HG03025 (cell line): ENCODE measurements around the gene AR.

ENCODE experiments used
- ATAC-seq: cut with Tn5 transposase; IDR thresholded peaks from one replicate; pipeline ENCODE4 v1.9.1; 2021; ENCODE audit warnings: mild to moderate bottlenecking, moderate library complexity; ENCODE audit not compliant: unreplicated experiment, low FRiP score

The AR gene

GRCh38 chrX:67721321-67721720, 177.5 kb downstream of the AR start:
- ATAC-seq: no peak

GRCh38 chrX:67723580-67724351, 179.9 kb downstream of the AR start:
- no peak for ATAC-seq

GRCh38 chrX:67724359-67725110, 180.7 kb downstream of the AR start:
- ATAC-seq: no peak

GRCh38 chrX:67725471-67725870, 181.7 kb downstream of the AR start:
- no peak for ATAC-seq

GRCh38 chrX:67726018-67726417, 182.2 kb downstream of the AR start:
- no peak for ATAC-seq

GRCh38 chrX:67727576-67727975, 183.8 kb downstream of the AR start:
- no peak for ATAC-seq

GRCh38 chrX:67730296-67730695, 186.5 kb downstream of the AR start:
- no peak for ATAC-seq

- ATAC-seq: no peak
Measured at GRCh38 chrX:67731061-67731460, 187.2 kb downstream of the AR start.

- ATAC-seq: no peak
Measured at GRCh38 chrX:67732864-67733263, 189.0 kb downstream of the AR start.

- no peak for ATAC-seq
Measured at GRCh38 chrX:67734111-67734753, 190.4 kb downstream of the AR start.

- no peak for ATAC-seq
Measured at GRCh38 chrX:67749536-67749935, 205.7 kb downstream of the AR start.

- no peak for ATAC-seq
Measured at GRCh38 chrX:67750694-67751093, 206.9 kb downstream of the AR start.

- ATAC-seq: no peak
Measured at GRCh38 chrX:67759018-67759417, 215.2 kb downstream of the AR start.

GRCh38 chrX:67777148-67777547, 233.3 kb downstream of the AR start:
- no peak for ATAC-seq

GRCh38 chrX:67779099-67779498, 235.3 kb downstream of the AR start:
- ATAC-seq: no peak
